ENCODE results near the gene MAP3K15.
"Not testable (repeated sequence)": the region's sequence is repeated elsewhere in the genome, so short reads cannot be mapped to it uniquely, and the experiment has no call there.

MAP3K15 gene

GRCh38 chrX:19517965-19518364, 2.7 kb upstream of the MAP3K15 start:
- DNase-seq = no peak

DNA sequence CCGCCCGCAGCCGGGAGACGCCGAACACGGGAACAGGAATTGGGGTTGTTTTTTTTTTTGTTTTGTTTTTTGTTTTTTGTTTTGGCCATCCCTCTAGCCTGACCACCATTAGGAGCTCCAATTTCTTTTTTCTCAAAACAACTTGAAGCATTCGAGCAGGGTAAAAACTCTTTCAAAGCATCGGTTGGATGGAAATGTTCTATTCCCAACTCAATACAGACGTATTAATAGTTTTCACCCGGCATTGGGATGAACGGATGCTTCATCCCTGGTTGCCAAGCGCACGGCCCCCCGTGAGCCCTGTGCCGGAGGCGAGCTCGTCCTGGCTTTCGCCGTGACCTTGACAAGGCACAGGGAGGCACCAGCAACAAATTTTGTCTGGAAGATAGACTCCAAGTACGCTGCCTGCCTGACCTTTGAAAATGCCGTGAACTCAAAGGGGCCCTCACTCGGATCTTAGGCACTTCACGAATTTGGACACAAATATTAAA, 352 bp upstream of the MAP3K15 start:
- DNase-seq = no peak

GRCh38 chrX:19513383-19513782, 1.9 kb downstream of the MAP3K15 start:
- no peak for DNase-seq

GRCh38 chrX:19512961-19513360, 2.3 kb downstream of the MAP3K15 start:
- no peak for DNase-seq

DNA sequence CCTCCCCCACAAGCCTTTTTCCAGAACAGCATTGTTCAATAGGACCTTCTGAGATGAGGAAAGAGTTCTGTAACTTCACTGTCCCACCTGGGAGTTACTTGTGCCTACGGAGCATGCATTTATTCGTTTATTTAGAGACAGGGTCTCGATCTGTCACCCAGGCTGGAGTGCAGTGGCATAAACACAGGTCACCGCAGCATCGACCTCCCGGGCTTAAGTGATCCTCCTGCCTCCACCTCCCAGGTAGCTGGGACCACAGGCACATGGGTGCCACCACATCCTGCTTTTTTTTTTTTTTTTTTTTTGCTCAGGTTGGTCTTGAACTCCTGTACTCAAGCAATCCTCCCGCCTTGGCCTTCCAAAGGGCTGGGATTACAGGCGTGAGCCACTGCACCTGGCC, 2.9 kb downstream of the MAP3K15 start:
- no peak for DNase-seq

- not testable (repeated sequence) for DNase-seq
Observed at GRCh38 chrX:19511796-19512195, 3.5 kb downstream of the MAP3K15 start.

- DNase-seq = no peak
Observed at GRCh38 chrX:19496711-19497110, 18.6 kb downstream of the MAP3K15 start.

DNA sequence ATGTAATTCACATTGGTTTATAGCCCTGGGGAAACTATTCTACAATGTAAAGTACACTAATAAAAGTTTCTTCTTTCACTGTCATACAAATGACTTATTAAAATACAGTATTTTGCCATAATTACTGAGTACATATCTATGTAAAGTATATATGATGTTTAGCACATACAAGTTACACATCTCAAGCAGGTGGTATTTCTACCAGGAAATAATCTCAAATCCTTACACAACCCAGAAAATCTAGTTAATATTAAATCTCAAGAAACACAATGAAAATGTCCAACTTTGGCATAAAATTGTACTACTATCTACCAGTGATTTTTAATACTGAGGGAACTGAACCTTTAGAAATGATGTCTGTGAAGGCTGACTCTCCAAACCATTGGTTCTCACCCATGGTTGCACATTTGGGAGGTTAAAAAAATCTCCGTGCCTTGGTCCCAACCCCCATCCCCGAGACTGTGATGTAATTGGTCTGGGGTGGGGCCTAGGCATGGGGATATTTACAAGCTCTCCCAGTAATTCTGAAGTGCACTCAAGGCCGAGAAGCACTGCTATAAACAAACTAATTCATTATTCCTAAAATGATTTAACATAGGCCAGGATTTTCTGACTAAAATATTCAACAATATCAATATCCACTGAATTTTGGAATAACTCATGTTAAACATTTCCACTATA, 27.6 kb downstream of the MAP3K15 start:
- DNase-seq = no peak

DNA sequence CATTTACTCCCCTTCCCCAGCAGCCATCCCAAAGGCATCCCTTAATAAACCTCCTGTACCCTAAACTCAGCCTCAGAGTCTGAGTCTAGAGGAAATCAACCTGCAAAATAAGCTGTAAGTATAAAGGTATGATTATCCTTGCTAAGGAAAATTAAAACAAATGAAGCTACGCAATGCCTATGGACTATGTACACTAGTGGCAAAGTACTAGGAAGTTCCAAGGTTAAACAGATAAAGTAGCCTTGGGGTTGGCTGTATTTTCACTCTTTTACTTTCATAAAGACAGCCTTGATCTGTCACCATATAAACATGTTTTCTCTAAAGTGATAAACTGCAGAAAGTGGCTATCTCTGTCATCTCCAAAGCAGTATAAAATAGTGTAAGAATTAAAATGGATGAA, 35.9 kb downstream of the MAP3K15 start:
- DNase-seq = no peak

GRCh38 chrX:19468383-19468782, 46.9 kb downstream of the MAP3K15 start:
- DNase-seq = not testable (repeated sequence)

DNA sequence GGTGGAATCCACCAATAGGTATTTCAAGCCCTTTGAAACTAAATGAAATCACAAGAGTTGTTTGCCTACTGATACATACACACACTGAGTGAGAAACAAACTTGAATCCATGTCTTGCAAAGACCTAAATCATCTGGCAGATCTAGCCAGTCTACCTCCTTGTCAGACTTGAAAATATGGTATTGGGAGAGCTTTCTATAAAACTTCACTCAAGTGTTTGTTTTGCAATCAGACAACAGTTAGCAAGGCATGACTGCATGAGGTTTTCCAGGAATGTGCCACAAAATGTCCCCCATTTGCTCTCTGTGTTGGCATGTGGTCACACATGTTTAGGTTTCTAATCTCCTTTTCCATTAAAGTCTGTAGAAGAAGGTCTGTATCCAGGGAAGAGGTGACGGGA, 52.4 kb downstream of the MAP3K15 start:
- no peak for DNase-seq

GRCh38 chrX:19462231-19462630, 53.1 kb downstream of the MAP3K15 start:
- DNase-seq = no peak

DNA sequence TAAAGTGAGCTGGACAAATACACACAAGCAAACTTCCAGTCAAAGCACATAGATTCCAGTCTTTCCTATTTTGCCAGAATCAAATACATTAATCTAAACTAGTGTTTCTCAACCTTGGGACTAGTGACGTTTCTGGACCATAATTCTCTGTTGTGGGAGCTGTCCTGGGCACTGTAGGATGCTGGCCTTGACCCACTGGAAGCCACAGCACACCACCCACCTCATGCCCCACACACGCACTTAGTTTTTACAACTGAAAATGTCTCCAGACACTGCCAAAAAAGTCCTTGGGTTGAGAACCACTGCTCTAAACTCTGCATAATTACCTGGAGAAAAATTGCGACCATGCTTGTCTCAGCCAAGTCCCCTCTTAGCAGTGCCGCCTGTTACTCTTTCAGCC, 57.6 kb downstream of the MAP3K15 start:
- DNase-seq = no peak

DNA sequence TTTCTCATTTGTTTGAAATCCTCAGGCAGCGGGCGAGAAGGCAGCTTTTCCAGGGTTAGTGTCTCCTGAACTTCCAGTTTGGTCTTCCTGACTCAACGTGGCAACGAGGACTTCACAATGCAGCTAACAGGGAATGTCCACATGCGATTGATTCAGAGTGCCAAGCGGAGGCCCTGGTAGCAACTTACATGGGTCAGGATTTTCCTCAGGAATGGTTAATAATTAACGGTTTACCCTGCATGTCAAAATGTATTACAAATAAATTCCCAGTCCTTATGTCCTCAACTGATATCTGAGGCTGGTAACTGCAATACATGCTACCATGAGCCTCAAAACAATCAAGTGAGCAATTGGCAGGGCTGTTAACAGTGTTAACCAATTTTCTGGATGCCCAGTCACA, 67.2 kb downstream of the MAP3K15 start:
- DNase-seq = no peak

DNA sequence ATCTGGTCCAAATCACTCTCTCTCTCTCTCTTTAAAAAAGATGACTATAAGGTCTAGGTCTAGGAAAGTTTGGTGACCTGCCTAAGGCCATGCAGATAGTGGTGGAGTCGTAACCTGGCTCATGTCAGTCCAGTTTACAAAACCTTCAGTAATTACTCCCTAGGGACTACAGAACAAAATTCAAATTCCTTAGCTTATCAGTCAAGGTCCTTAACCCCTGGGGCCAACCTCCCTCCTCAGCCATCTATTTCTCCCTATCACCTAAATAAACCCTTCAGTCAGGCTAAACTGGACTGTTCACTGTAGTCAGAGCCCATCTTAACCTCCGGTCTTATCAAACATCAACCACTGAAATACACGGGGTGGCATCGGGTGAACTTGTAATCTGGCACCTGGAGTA, 68.9 kb downstream of the MAP3K15 start:
- DNase-seq = no peak

DNA sequence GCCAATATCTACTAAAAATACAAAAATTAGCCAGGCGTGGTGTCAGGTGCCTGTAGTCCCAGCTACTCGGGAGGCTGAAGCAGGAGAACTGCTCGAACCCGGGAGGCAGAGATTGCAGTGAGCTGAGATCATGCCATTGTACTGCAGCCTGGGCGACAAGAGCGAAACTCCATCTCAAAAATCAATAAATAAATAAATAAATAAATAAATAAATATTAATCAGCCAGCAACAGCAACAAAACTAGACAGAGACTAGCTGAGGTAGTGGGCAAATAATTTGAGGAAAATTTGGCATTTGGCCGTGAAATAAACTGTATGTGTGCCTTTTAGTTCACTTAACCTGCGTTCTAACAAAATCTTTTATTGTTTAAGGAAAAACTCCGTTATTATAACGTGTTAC, 69.5 kb downstream of the MAP3K15 start:
- not testable (repeated sequence) for DNase-seq

GRCh38 chrX:19443869-19444526, 71.3 kb downstream of the MAP3K15 start:
- DNase-seq = no peak

GRCh38 chrX:19440713-19441112, 74.6 kb downstream of the MAP3K15 start:
- no peak for DNase-seq

DNA sequence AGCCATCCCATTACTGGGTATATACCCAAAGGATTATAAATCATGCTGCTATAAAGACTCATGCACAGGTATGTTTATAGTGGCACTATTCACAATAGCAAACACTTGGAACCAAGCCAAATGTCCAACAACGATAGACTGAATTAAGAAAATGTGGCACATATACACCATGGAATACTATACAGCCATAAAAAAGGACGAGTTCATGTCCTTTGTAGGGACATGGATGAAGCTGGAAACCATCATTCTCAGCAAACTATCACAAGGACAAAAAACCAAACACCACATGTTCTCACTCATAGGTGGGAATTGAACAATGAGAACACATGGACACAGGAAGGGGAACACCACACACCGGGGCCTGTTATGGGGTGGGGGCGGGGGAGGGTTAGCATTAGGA, 92.6 kb downstream of the MAP3K15 start:
- DNase-seq = not testable (repeated sequence)

GRCh38 chrX:19410259-19410658, 105.0 kb downstream of the MAP3K15 start:
- no peak for DNase-seq

DNA sequence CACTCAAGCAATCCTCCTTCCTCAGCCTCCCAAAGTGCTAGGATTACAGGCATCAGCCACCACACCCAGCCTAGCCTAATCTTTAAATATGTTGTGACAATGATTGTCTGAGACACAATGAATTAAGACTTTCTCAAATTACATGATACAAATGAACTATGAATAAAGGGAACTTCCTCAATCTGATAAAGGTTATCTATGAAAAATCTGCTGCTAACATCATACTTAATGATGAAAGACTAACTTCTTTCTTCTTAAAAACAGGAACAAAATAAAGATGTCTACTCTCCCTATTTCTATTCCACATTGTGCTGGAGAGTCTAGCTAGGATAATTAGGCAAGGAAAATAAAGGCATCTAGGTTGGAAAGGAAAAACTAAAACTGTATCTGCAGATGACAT, 111.6 kb downstream of the MAP3K15 start:
- DNase-seq = no peak

DNA sequence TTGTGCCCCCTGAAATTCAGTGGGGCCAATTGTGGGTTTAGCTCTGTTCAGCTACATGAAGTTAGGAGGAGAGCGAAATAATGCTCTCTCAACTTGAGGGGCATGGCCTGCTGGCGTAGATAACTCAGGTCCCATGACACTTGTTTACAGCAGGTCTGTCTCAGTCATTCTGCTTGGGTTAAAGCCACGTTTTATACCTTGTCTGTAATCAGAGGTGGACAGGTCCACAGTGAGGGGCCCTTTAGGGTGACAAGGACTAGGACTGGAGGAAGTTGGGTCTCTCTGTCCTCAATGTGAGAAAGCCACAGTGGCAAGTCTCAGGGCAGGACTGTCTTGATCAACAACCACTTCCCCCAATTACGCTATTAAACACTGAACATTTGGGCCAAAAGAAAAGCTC, 122.6 kb downstream of the MAP3K15 start:
- no peak for DNase-seq

GRCh38 chrX:19392078-19392477, 123.2 kb downstream of the MAP3K15 start:
- no peak for DNase-seq

DNA sequence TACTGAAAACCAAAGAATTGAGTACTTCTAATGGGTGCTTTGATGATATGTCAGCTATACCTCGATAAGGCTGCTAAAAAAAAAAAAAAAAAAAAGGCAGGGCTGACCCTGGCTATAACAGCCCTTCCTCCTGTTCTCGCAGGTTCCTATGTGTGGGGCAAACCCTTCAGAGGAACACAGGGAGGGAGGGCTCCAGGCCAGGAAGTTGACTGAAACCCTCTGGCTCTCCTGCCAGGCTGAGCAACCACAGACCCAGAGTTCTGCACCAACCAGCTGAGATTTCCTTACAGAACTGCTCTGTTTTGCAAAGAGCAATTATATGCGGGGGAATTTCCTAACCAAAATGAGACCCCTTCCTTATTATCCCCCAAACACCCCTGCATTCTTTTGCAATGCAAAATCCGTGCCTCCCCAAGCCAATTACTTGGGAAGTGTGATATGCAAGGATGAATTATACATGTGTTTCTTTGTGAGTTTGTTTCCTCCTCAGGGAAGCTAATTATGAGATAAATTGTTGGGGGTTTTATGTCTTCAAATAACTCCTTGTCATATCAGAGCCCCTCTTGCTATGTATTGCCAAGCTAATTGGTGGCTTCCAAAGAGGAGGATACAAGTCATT, 126.0 kb downstream of the MAP3K15 start:
- no peak for DNase-seq
